K562 (cell line): Measurements from ENCODE around the gene BMF. TPM values are rescaled to one million over a fixed set of nuclear protein-coding genes. Genes with fewer than 3 reads are reported as not detected.
A peak's percentile ranks its signal among the peaks of the same experiment; 100 is the strongest.

ENCODE experiments used
- CBFB ChIP-seq: sonication (generic); formaldehyde crosslinking; IDR thresholded peaks from 2 replicates; pipeline ENCODE4 v1.4.0; 2020; ENCODE audit warnings: mild to moderate bottlenecking, missing genetic modification reagents
- CBX8 ChIP-seq: fragments of 200-600 bp; sonication (generic); IDR thresholded peaks from 2 replicates; pipeline ENCODE4 v1.6.1; 2012; ENCODE audit warnings: borderline replicate concordance, mixed run types, low read depth, mild to moderate bottlenecking, moderate library complexity, mixed read lengths, low read length, control low read depth, inconsistent platforms; ENCODE audit not compliant: poor library complexity, severe bottlenecking; ENCODE audit errors: extremely low read depth
- CC2D1A ChIP-seq: fragments of 450-650 bp; IDR thresholded peaks from 2 replicates; pipeline ENCODE4 v1.6.1; 2017; ENCODE audit warnings: mild to moderate bottlenecking
- CEBPB ChIP-seq: fragments of 450-650 bp; IDR thresholded peaks from 2 replicates; pipeline ENCODE4 v1.6.1; 2016; ENCODE audit warnings: missing genetic modification characterization, missing compliant biosample characterization
- ELF4 ChIP-seq: fragments of 450-650 bp; formaldehyde crosslinking; IDR thresholded peaks from 2 replicates; pipeline ENCODE4 v1.4.0; 2022; ENCODE audit warnings: missing genetic modification characterization
- HMGN3 ChIP-seq: IDR thresholded peaks from 2 replicates; pipeline ENCODE4 v1.6.1; 2011; ENCODE audit warnings: borderline replicate concordance, low read depth, mild to moderate bottlenecking, mixed read lengths, low read length; ENCODE audit not compliant: insufficient read length; ENCODE audit errors: extremely low read depth
- KAT7 ChIP-seq: sonication (generic); formaldehyde crosslinking; IDR thresholded peaks from 2 replicates; pipeline ENCODE4 v1.8.0; 2022; ENCODE audit warnings: missing genetic modification reagents, mild to moderate bottlenecking, borderline replicate concordance
- NCOA4 ChIP-seq: fragments of 450-650 bp; IDR thresholded peaks from 2 replicates; pipeline ENCODE4 v1.6.1; 2018; ENCODE audit warnings: mild to moderate bottlenecking; ENCODE audit not compliant: partially characterized antibody
- NR2C1 ChIP-seq, 2 experiments: fragments of 450-650 bp; IDR thresholded peaks; 2 replicates each; pipeline ENCODE4 v1.6.1; 2017; ENCODE audit warnings: mild to moderate bottlenecking in 2 of 2, antibody characterized with exemption in 1 of 2, inconsistent platforms in 1 of 2, missing compliant biosample characterization in 1 of 2, missing genetic modification characterization in 1 of 2
- NRF1 ChIP-seq, 2 experiments: fragments of 450-650 bp; IDR thresholded peaks in 1 of 2; conservative IDR thresholded peaks in 1 of 2; 2 replicates each; pipeline ENCODE4 v1.6.1; 2014; ENCODE audit warnings: mild to moderate bottlenecking in 2 of 2
- PPARD ChIP-seq: fragments of 250-450 bp; sonication (Bioruptor Pico); IDR thresholded peaks from 2 replicates; pipeline ENCODE4 v1.8.0; 2022; ENCODE audit warnings: inconsistent platforms, mild to moderate bottlenecking, moderate library complexity
- SMARCC2 ChIP-seq: fragments of 450-650 bp; IDR thresholded peaks from 2 replicates; pipeline ENCODE4 v1.6.1; 2017; ENCODE audit warnings: antibody characterized with exemption, moderate library complexity, mild to moderate bottlenecking, low read depth
- SMC3 ChIP-seq: conservative IDR thresholded peaks from 2 replicates; pipeline ENCODE4 v1.6.1; 2011; ENCODE audit warnings: low read depth, low read length, improper control_type of control experiment; ENCODE audit not compliant: insufficient read depth
- ZBTB8A ChIP-seq: fragments of 450-650 bp; IDR thresholded peaks from 2 replicates; pipeline ENCODE4 v1.6.1; 2018; ENCODE audit warnings: mild to moderate bottlenecking, moderate library complexity; ENCODE audit not compliant: partially characterized antibody
- ZNF174 ChIP-seq: fragments of 250-450 bp; sonication (Bioruptor Pico); IDR thresholded peaks from 2 replicates; pipeline ENCODE4 v1.4.0; 2020; ENCODE audit warnings: mild to moderate bottlenecking
- ZNF24 ChIP-seq: fragments of 450-650 bp; IDR thresholded peaks from 2 replicates; pipeline ENCODE4 v1.6.1; 2016
- ZNF280B ChIP-seq: fragments of 250-450 bp; sonication (Bioruptor Pico); IDR thresholded peaks from 2 replicates; pipeline ENCODE4 v1.5.1; 2021; ENCODE audit warnings: mild to moderate bottlenecking
- ZNF699 ChIP-seq: fragments of 250-450 bp; sonication (Bioruptor Pico); IDR thresholded peaks from 2 replicates; pipeline ENCODE4 v1.8.0; 2021; ENCODE audit warnings: mild to moderate bottlenecking, moderate library complexity; ENCODE audit not compliant: insufficient replicate concordance
- ZNF830 ChIP-seq: fragments of 250-450 bp; sonication (Bioruptor Pico); IDR thresholded peaks from 2 replicates; pipeline ENCODE4 v1.5.0; 2021; ENCODE audit warnings: mild to moderate bottlenecking
- polyA plus RNA-seq, 8 experiments: library from polyadenylated mRNA; depleted of rRNA in 4 of 8; stranded (reverse) in 5 of 8; unstranded in 3 of 8; fragments of >200 nt; fragmentation: Nextera tagmentation in 2 of 8; fragmentation: Illumina TruSeq in 1 of 8; extraction: Ambion mirVana in 2 of 8; extraction: Trizol in 1 of 8; gene quantifications; 2 replicates each; pipeline versions ENCODE4 v1.2.1 to v1.2.3, GENCODE V29; 2011 to 2014; ENCODE audit warnings: inconsistent platforms in 1 of 8, missing spikeins in 1 of 8
- total RNA-seq, 7 experiments: library from RNA; depleted of rRNA in 6 of 7; stranded (reverse); fragments of >200 nt in 6 of 7; fragmentation: Illumina TruSeq in 2 of 7; extraction: Trizol in 2 of 7; gene quantifications; 2 replicates each; pipeline versions ENCODE4 v1.2.1 to v1.2.3, GENCODE V29; 2011 to 2021; ENCODE audit warnings: low replicate concordance in 1 of 7
- TF ChIP-seq, protein P1 (sequence below): fragments of 450-650 bp; IDR thresholded peaks from 2 replicates; pipeline ENCODE4 v1.7.0; 2016; ENCODE audit warnings: borderline replicate concordance
- TF ChIP-seq, protein P2 (sequence below): sonication (generic); formaldehyde crosslinking; IDR thresholded peaks from 2 replicates; pipeline ENCODE4 v1.8.1; 2023; ENCODE audit warnings: mild to moderate bottlenecking, missing genetic modification reagents, moderate library complexity

Gene BMF
- total and polyA plus RNA-seq, 9 of the 15 experiments (the other 6 are each of a cell fraction or from before 2014, with no cell fraction given): 0.25 to 0.91 (median 0.59) TPM; not detected in 2

GRCh38 chr15:40104865-40105516, 3.7 kb downstream of the BMF start (continued):
- no peak for TF ChIP-seq CEBPB (tag)
- TF ChIP-seq, protein P1, sequence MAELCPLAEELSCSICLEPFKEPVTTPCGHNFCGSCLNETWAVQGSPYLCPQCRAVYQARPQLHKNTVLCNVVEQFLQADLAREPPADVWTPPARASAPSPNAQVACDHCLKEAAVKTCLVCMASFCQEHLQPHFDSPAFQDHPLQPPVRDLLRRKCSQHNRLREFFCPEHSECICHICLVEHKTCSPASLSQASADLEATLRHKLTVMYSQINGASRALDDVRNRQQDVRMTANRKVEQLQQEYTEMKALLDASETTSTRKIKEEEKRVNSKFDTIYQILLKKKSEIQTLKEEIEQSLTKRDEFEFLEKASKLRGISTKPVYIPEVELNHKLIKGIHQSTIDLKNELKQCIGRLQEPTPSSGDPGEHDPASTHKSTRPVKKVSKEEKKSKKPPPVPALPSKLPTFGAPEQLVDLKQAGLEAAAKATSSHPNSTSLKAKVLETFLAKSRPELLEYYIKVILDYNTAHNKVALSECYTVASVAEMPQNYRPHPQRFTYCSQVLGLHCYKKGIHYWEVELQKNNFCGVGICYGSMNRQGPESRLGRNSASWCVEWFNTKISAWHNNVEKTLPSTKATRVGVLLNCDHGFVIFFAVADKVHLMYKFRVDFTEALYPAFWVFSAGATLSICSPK: no peak
- TF ChIP-seq ZNF830 (CRISPR knock-in tag): no peak
- TF ChIP-seq, protein P2, sequence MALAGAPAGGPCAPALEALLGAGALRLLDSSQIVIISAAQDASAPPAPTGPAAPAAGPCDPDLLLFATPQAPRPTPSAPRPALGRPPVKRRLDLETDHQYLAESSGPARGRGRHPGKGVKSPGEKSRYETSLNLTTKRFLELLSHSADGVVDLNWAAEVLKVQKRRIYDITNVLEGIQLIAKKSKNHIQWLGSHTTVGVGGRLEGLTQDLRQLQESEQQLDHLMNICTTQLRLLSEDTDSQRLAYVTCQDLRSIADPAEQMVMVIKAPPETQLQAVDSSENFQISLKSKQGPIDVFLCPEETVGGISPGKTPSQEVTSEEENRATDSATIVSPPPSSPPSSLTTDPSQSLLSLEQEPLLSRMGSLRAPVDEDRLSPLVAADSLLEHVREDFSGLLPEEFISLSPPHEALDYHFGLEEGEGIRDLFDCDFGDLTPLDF (CRISPR knock-in tag): peak; percentile 47; the same call in 1 of the 2 replicates
- TF ChIP-seq CBX8: no peak
- TF ChIP-seq ZNF24: no peak; the same call in 1 of the 2 replicates
- no peak for TF ChIP-seq NR2C1 (IDR thresholded peaks at IDR 0.05)
- 0 out of 2 replicates have a peak, but pooled peaks have one; percentile 18 for TF ChIP-seq NR2C1 (tag; IDR thresholded peaks at IDR 0.05)
- TF ChIP-seq ELF4 (CRISPR knock-in tag): no peak
- TF ChIP-seq ZNF699 (CRISPR knock-in tag): no peak
- no peak for TF ChIP-seq ZNF280B (CRISPR knock-in tag)
- no peak for TF ChIP-seq NRF1 (conservative IDR thresholded peaks at IDR 0.05 in 1 of 2, IDR thresholded peaks at IDR 0.05 in 1 of 2)
- TF ChIP-seq NCOA4: no peak
- TF ChIP-seq ZBTB8A: no peak
- no peak for TF ChIP-seq CBFB (CRISPR knock-in tag)
- no peak for TF ChIP-seq PPARD (CRISPR knock-in tag)
- TF ChIP-seq CC2D1A: no peak
- TF ChIP-seq SMARCC2: 0 out of 2 replicates have a peak, but pooled peaks have one; percentile 44
- TF ChIP-seq SMC3: peak; percentile 60
- no peak for TF ChIP-seq ZNF174 (CRISPR knock-in tag)
- no peak for TF ChIP-seq KAT7 (CRISPR knock-in tag)
- no peak for TF ChIP-seq HMGN3
